HepG2 (cell line): ENCODE data around the gene SLC25A11. TPM values are rescaled to one million over a fixed set of nuclear protein-coding genes. Genes with fewer than 3 reads are reported as not detected.

Experiments
- ARHGAP35 ChIP-seq: sonication (generic); formaldehyde crosslinking; IDR thresholded peaks from 2 replicates; pipeline ENCODE4 v1.9.0; 2022; ENCODE audit warnings: mild to moderate bottlenecking, inconsistent platforms, moderate library complexity, missing genetic modification reagents, borderline replicate concordance
- ATRX ChIP-seq: sonication (generic); formaldehyde crosslinking; IDR thresholded peaks from 2 replicates; pipeline ENCODE4 v1.4.0; 2020; ENCODE audit warnings: missing genetic modification reagents, borderline replicate concordance
- CAMTA2 ChIP-seq: sonication (generic); formaldehyde crosslinking; IDR thresholded peaks from 2 replicates; pipeline ENCODE4 v1.4.0; 2020; ENCODE audit warnings: mild to moderate bottlenecking, missing genetic modification reagents, borderline replicate concordance
- FOSL1 ChIP-seq: sonication (generic); formaldehyde crosslinking; IDR thresholded peaks from 2 replicates; pipeline ENCODE4 v1.9.0; 2021; ENCODE audit warnings: missing genetic modification reagents, borderline replicate concordance
- FOXK2 ChIP-seq: fragments of 450-650 bp; IDR thresholded peaks from 2 replicates; pipeline ENCODE4 v1.6.1; 2016
- GABPA ChIP-seq, 2 experiments: IDR thresholded peaks; 2 replicates each; pipeline ENCODE4 v1.6.1; 2011 to 2016; ENCODE audit warnings: low read depth in 2 of 2, low read length in 1 of 2, missing biosample characterization in 1 of 2, missing genetic modification characterization in 1 of 2
- GABPB1 ChIP-seq: IDR thresholded peaks from 2 replicates; pipeline ENCODE4 v1.6.1; 2016; ENCODE audit warnings: mild to moderate bottlenecking, missing genetic modification reagents, moderate library complexity, missing compliant biosample characterization
- JUND ChIP-seq: sonication (generic); formaldehyde crosslinking; IDR thresholded peaks from 2 replicates; pipeline ENCODE4 v1.8.0; 2022; ENCODE audit warnings: mild to moderate bottlenecking, missing genetic modification reagents
- PREB ChIP-seq: sonication (generic); formaldehyde crosslinking; IDR thresholded peaks from 2 replicates; pipeline ENCODE4 v1.4.0; 2020; ENCODE audit warnings: missing genetic modification reagents
- REST ChIP-seq, 2 experiments: IDR thresholded peaks; 2 replicates each; pipeline ENCODE4 v1.6.1; 2011 to 2012; ENCODE audit warnings: low read length in 2 of 2, borderline replicate concordance in 1 of 2, low read depth in 1 of 2, mild to moderate bottlenecking in 1 of 2, moderate library complexity in 1 of 2
- SNAI1 ChIP-seq: sonication (generic); formaldehyde crosslinking; IDR thresholded peaks from 2 replicates; pipeline ENCODE4 v1.5.0; 2020; ENCODE audit warnings: mild to moderate bottlenecking, missing genetic modification reagents, borderline replicate concordance
- ZNF546 ChIP-seq: sonication (generic); formaldehyde crosslinking; conservative IDR thresholded peaks from 2 replicates; pipeline ENCODE4 v1.8.1; 2023; ENCODE audit warnings: mild to moderate bottlenecking, missing genetic modification reagents
- ZNF556 ChIP-seq: sonication (generic); formaldehyde crosslinking; IDR thresholded peaks from 2 replicates; pipeline ENCODE4 v1.4.0; 2020; ENCODE audit warnings: mild to moderate bottlenecking, missing genetic modification reagents, borderline replicate concordance
- ZNF850 ChIP-seq: sonication (generic); formaldehyde crosslinking; conservative IDR thresholded peaks from 2 replicates; pipeline ENCODE4 v1.9.0; 2021; ENCODE audit warnings: mild to moderate bottlenecking, missing genetic modification reagents
- polyA plus RNA-seq, 8 experiments: library from polyadenylated mRNA; depleted of rRNA in 3 of 8; stranded (reverse) in 7 of 8; unstranded in 1 of 8; fragments of >200 nt; fragmentation: Illumina TruSeq in 4 of 8; extraction: Trizol in 4 of 8; gene quantifications; 2 replicates each; pipeline versions ENCODE4 v1.2.1 to v1.2.3, GENCODE V29; 2011 to 2016; ENCODE audit warnings: low read depth in 4 of 8, missing spikeins in 1 of 8, mixed read lengths in 1 of 8; ENCODE audit not compliant: insufficient read depth in 1 of 8
- total RNA-seq, 5 experiments: library from RNA; depleted of rRNA; stranded (reverse); fragments of >200 nt; fragmentation: Illumina TruSeq; extraction: Trizol; gene quantifications; 2 replicates each; pipeline ENCODE4 v1.2.3, GENCODE V29; 2016; ENCODE audit warnings: low read depth in 1 of 5
- TF ChIP-seq, protein P1 (sequence below), 2 experiments: sonication (generic) in 1 of 2; formaldehyde crosslinking in 1 of 2; IDR thresholded peaks; 2 replicates each; pipeline versions ENCODE4 v1.4.0 to v1.6.1; 2016 to 2020; ENCODE audit warnings: borderline replicate concordance in 1 of 2, low read depth in 1 of 2, mild to moderate bottlenecking in 1 of 2, missing genetic modification reagents in 1 of 2

The SLC25A11 gene
- total and polyA plus RNA-seq, 2 of the 13 experiments (the other 11 are each of a cell fraction or from before 2014, with no cell fraction given) = 35.4 to 47.2 TPM

GRCh38 chr17:4940555-4941318 lies 891 bp upstream of the SLC25A11 start (continued):
- TF ChIP-seq REST (IDR thresholded peaks at IDR 0.05; ENCODE audit: borderline replicate concordance in 1 of 2, low read depth in 1 of 2, low read length in 2 of 2) = no peak
- no peak for TF ChIP-seq ARHGAP35 (CRISPR knock-in tag)
- no peak for TF ChIP-seq FOSL1 (CRISPR knock-in tag)
- TF ChIP-seq ZNF850 (CRISPR knock-in tag) = no peak
- no peak for TF ChIP-seq ATRX (CRISPR knock-in tag)
- TF ChIP-seq FOXK2 = no peak
- TF ChIP-seq CAMTA2 = no peak
- no peak for TF ChIP-seq ZNF546 (CRISPR knock-in tag)
- TF ChIP-seq, protein P1, sequence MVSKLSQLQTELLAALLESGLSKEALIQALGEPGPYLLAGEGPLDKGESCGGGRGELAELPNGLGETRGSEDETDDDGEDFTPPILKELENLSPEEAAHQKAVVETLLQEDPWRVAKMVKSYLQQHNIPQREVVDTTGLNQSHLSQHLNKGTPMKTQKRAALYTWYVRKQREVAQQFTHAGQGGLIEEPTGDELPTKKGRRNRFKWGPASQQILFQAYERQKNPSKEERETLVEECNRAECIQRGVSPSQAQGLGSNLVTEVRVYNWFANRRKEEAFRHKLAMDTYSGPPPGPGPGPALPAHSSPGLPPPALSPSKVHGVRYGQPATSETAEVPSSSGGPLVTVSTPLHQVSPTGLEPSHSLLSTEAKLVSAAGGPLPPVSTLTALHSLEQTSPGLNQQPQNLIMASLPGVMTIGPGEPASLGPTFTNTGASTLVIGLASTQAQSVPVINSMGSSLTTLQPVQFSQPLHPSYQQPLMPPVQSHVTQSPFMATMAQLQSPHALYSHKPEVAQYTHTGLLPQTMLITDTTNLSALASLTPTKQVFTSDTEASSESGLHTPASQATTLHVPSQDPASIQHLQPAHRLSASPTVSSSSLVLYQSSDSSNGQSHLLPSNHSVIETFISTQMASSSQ (IDR thresholded peaks at IDR 0.05; ENCODE audit: low read depth) = no peak
- TF ChIP-seq, protein P1 (CRISPR knock-in tag; IDR thresholded peaks at IDR 0.05; ENCODE audit: borderline replicate concordance) = no peak
- peak; percentile 75 for TF ChIP-seq GABPA (IDR thresholded peaks at IDR 0.05; ENCODE audit: low read depth, low read length)
- 0 out of 2 replicates have a peak, but pooled peaks have one; percentile 94 for TF ChIP-seq GABPA (CRISPR knock-in tag; IDR thresholded peaks at IDR 0.05; ENCODE audit: low read depth)
- TF ChIP-seq SNAI1 = no peak
- peak; percentile 44; the same call in 1 of the 2 replicates for TF ChIP-seq GABPB1
- TF ChIP-seq ZNF556 (CRISPR knock-in tag) = no peak
- no peak for TF ChIP-seq PREB
- TF ChIP-seq JUND (CRISPR knock-in tag) = 0 out of 2 replicates have a peak, but pooled peaks have one; percentile 28
